AG04450 (cell line): ENCODE data around the gene SCUBE3. TPM values are rescaled to one million over a fixed set of nuclear protein-coding genes. Genes with fewer than 3 reads are reported as not detected.

Experiments used
- CTCF ChIA-PET: fragments of 300-600, 350-600 bp; formaldehyde crosslinking; extraction: SDS; loops from one replicate; lab custom pipeline; 2022; ENCODE audit warnings: antibody characterized with exemption, inconsistent platforms; lab: Charles Lee
- POLR2A ChIA-PET: fragments of 350-600 bp; formaldehyde crosslinking; extraction: SDS; loops from one replicate; lab custom pipeline; 2021; ENCODE audit warnings: antibody characterized with exemption, inconsistent platforms; lab: Yijun Ruan, JAX
- DNase-seq: peaks from one replicate; pipeline ENCODE4 v3.0.0-alpha.2; 2011; ENCODE audit warnings: low read depth, low spot score
- H3K27ac ChIP-seq: one replicate; pipeline ENCODE4 v1.5.1; 2012; ENCODE audit warnings: low read depth, low read length, control low read depth
- H3K27me3 ChIP-seq: one replicate; pipeline ENCODE4 v1.6.0; 2012; ENCODE audit warnings: low read length; ENCODE audit not compliant: control insufficient read depth, insufficient read depth
- H3K4me3 ChIP-seq: 2 replicates; pipeline ENCODE4 v1.5.1; 2011; ENCODE audit warnings: mild to moderate bottlenecking, low read depth, low read length, control low read depth
- H3K9me3 ChIP-seq: 2 replicates; pipeline ENCODE4 v1.5.1; 2012; ENCODE audit warnings: low read length; ENCODE audit not compliant: control insufficient read depth, insufficient read depth
- CTCF ChIP-seq: IDR thresholded peaks from 2 replicates; pipeline ENCODE4 v1.5.1; 2011; ENCODE audit warnings: low read depth, low read length, control low read depth, inconsistent platforms
- polyA plus RNA-seq: library from polyadenylated mRNA; depleted of rRNA; stranded (reverse); fragments of >200 nt; gene quantifications from 2 replicates; pipeline ENCODE4 v1.2.3, GENCODE V29; 2011

SCUBE3 gene
- polyA plus RNA-seq, 1 experiment: 6.7 TPM

GRCh38 chr6:35176301-35177024, 37.3 kb upstream of the SCUBE3 start:
- H3K27me3 ChIP-seq: no peaks in the 10 kb centered on the region
- DNase-seq: no peak
- H3K27ac ChIP-seq: no peak overlapping the region
- no peaks in the 10 kb centered on the region for H3K9me3 ChIP-seq
- POLR2A ChIA-PET: no interaction called here
- CTCF ChIA-PET: interaction anchor here (1.6 kb wide), 1 partner anchor 28 kb away, joined by 7 read pairs; no protein-coding TSS in a partner anchor
- H3K4me3 ChIP-seq: no peak overlapping the region
- TF ChIP-seq CTCF: no peak

GRCh38 chr6:35177157-35177556, 36.6 kb upstream of the SCUBE3 start:
- Histone ChIP-seq H3K9me3 (no peaks in the 10 kb centered on the region; the same call in 1 of the 2 replicates), H3K27me3 (no peaks in the 10 kb centered on the region), H3K4me3 (no peak overlapping the region), H3K27ac (peak overlapping the region; percentile 25)
- CTCF ChIA-PET: interaction anchor here (1.6 kb wide), 1 partner anchor 28 kb away, joined by 7 read pairs; no protein-coding TSS in a partner anchor
- POLR2A ChIA-PET: no interaction called here
- TF ChIP-seq CTCF: no peak
- no peak for DNase-seq

GRCh38 chr6:35177596-35177995, 36.2 kb upstream of the SCUBE3 start:
- ChIA-PET POLR2A (no interaction called here), CTCF (no interaction called here)
- no peak for TF ChIP-seq CTCF
- Histone ChIP-seq H3K27ac (no peak overlapping the region), H3K27me3 (no peaks in the 10 kb centered on the region), H3K9me3 (no peaks in the 10 kb centered on the region; the same call in 1 of the 2 replicates), H3K4me3 (no peak overlapping the region)
- DNase-seq: no peak

- CTCF ChIA-PET: no interaction called here
Measured at GRCh38 chr6:35178012-35178411, 35.7 kb upstream of the SCUBE3 start.

More at GRCh38 chr6:35178012-35178411, 35.7 kb upstream of the SCUBE3 start:
- H3K4me3 ChIP-seq: no peak overlapping the region
- TF ChIP-seq CTCF: no peak
- H3K27ac ChIP-seq: no peak overlapping the region
- DNase-seq: no peak
- no peaks in the 10 kb centered on the region; the same call in 1 of the 2 replicates for H3K9me3 ChIP-seq
- POLR2A ChIA-PET: no interaction called here
- H3K27me3 ChIP-seq: no peaks in the 10 kb centered on the region
